GM21825 (cell line): ENCODE data around the gene NELL1.

Experiments
- ATAC-seq: cut with Tn5 transposase; IDR thresholded peaks from one replicate; pipeline ENCODE4 v1.9.1; 2021; ENCODE audit warnings: mild to moderate bottlenecking, moderate library complexity; ENCODE audit not compliant: unreplicated experiment

NELL1 gene

GRCh38 chr11:20869123-20869522 lies 199.7 kb downstream of the NELL1 start:
- no peak for ATAC-seq

- no peak for ATAC-seq
These were observed 203.7 kb downstream of the NELL1 start for GRCh38 chr11:20873054-20873453.

- no peak for ATAC-seq
These were observed 205.0 kb downstream of the NELL1 start for GRCh38 chr11:20874358-20874757.

- no peak for ATAC-seq
These were observed 206.5 kb downstream of the NELL1 start for GRCh38 chr11:20875889-20876288.

- no peak for ATAC-seq
These were observed 207.4 kb downstream of the NELL1 start for GRCh38 chr11:20876738-20877137.

- ATAC-seq = no peak
These were observed 210.7 kb downstream of the NELL1 start for GRCh38 chr11:20880094-20880493.

- no peak for ATAC-seq
These were observed 212.1 kb downstream of the NELL1 start for GRCh38 chr11:20881328-20882079.

- no peak for ATAC-seq
These were observed 217.8 kb downstream of the NELL1 start for GRCh38 chr11:20887137-20887536.

GRCh38 chr11:20894296-20894695 lies 224.9 kb downstream of the NELL1 start:
- no peak for ATAC-seq

- no peak for ATAC-seq
These were observed 240.8 kb downstream of the NELL1 start for GRCh38 chr11:20909995-20910726.

- no peak for ATAC-seq
These were observed 241.3 kb downstream of the NELL1 start for GRCh38 chr11:20910733-20911132.

GRCh38 chr11:20912065-20912821 lies 242.9 kb downstream of the NELL1 start:
- no peak for ATAC-seq

GRCh38 chr11:20912922-20913512 lies 243.6 kb downstream of the NELL1 start:
- no peak for ATAC-seq

GRCh38 chr11:20917306-20917705 lies 247.9 kb downstream of the NELL1 start:
- ATAC-seq = no peak

- no peak for ATAC-seq
These were observed 257.6 kb downstream of the NELL1 start for GRCh38 chr11:20926799-20927540.

- ATAC-seq = no peak
These were observed 261.6 kb downstream of the NELL1 start for GRCh38 chr11:20931029-20931428.

GRCh38 chr11:20933086-20933485 lies 263.7 kb downstream of the NELL1 start:
- ATAC-seq = no peak

GRCh38 chr11:20933958-20934357 lies 264.6 kb downstream of the NELL1 start:
- no peak for ATAC-seq

GRCh38 chr11:20934516-20934915 lies 265.1 kb downstream of the NELL1 start:
- ATAC-seq = no peak

GRCh38 chr11:20937826-20938225 lies 268.4 kb downstream of the NELL1 start:
- ATAC-seq = no peak

GRCh38 chr11:20949585-20949984 lies 280.2 kb downstream of the NELL1 start:
- no peak for ATAC-seq
